Suppressor macrophage treated with lipopolysaccharide for 1 hour (primary cell): Measurements from ENCODE around the gene IP6K1.
"Not testable (repeated sequence)": the region's sequence is repeated elsewhere in the genome, so short reads cannot be mapped to it uniquely, and the experiment has no call there.

ENCODE experiments used
- DNase-seq, 3 donors: peaks; one replicate each; pipeline ENCODE4 v3.0.0-alpha.2; 2020 to 2022

Gene IP6K1

DNA sequence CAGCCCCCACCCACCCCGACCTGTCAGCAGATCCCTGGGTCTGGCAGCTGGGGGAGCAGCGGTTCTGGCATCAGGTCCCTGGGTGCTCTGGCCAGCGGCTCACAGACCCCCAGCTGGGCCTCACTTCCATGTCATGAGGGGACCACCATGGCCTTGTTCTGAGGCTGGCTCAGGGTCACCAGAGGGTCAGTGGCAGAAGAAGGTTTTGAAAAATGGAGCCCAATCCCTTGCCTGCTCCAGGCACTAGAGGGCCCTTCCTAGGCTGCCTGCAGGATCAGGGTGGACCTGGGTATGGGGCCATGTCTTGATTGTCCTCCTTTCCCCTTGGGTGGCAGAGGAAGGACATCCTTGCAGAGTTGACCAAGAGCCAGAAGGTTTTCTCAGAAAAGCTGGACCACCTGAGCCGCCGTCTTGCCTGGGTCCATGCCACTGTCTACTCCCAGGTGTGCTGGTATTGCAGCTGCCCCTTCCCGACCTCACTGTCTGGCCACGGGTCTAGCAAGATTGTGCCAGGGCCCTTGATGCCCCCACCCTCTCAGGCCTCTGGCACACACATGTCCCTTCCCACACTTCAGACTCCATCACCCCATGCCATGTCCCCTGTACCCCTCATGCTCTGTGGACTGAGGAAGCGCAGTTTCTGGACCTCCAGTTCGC lies 79.8 kb downstream of the IP6K1 start:
- DNase-seq: no peak

DNA sequence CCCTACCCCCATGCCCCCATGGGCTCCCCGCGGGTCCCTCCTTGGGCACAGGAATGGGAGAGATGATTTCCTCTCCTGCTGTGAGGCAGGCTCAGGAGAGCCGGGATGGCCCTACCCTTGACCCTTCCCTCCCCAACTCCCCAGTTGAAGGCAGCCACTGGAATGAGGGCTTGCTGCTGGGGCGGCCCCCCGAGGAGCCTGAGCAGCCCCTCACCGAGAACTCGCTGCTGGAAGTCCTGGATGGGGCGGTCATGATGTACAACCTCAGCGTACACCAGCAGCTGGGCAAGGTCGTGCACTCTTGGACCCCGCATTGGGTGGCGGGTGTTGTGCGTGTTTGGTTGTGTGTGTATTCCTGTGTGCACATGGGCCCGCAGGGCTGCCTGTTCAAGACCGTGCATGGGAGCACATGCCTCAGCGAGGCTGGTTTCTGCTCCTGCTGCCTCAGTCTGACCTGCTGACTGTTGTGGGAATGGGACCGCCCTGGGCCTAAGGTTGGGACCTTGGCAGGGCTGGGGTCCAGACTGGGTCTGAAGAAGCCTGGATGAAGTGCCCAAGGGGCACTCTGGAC lies 80.9 kb downstream of the IP6K1 start:
- DNase-seq: no peak

DNA sequence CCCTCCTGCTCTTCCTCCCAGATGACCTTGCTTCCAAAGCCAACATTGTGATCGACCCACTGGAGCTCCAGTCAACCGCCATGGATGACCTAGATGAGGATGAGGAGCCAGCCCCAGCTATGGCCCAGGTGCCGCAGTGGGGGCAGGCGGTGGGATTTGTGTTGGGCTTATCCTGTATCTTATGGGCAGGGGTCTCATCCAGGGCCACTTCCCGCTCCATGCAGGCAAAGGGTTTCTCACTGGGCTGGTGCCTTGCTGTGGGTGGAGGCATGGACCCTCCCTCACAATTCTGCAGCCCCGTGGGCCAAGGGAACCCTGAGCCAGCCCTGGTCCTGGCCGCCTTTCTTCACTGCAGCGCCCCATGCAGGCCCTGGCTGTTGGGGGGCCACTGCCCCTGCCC lies 81.7 kb downstream of the IP6K1 start:
- DNase-seq: no peak

DNA sequence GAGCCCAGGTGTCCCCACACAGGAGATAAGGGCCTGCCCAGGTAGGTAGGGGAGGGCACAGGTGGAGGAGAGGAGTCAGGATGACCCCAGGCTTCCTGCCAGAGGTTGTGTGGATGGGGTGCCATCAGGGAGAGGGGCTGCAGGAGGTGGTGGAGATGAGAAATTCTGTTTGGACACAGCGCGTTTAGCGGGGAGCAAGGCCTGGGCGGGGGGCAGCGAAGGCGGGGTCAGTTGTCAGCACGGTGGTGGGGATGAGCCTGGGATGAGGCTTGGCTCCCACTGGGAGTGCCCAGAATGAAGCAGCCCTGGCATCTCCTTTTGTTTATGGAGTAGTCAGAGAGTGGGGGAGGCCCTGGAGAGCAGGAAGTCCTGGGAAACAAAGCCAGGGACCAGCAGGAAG lies 82.4 kb downstream of the IP6K1 start:
- no peak for DNase-seq

DNA sequence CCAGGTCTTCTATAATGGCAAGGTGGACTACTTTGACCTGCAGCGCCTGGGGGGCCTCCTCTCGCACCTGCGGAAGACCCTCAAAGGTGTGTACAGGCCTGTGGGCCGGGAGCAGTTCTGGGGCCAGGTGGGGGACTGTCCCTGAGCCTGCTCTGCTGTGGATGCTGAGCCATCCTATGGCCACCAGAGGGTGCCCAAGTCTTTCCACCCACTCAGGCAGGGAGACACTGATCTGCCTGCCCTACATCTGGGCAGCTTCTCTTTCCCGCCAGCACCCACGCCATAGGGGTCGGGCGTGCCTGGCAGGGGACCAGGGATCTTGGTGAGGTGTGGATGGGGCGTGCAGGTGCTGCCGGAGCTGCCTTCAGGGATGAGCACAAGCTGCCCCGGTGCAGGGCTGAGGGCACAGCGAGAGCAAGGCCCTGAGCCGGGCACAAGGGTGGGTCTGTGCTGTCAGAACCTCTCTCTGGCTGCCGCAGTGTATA lies 82.9 kb downstream of the IP6K1 start:
- peak; percentile 77 to 82 (median 79) for DNase-seq

DNA sequence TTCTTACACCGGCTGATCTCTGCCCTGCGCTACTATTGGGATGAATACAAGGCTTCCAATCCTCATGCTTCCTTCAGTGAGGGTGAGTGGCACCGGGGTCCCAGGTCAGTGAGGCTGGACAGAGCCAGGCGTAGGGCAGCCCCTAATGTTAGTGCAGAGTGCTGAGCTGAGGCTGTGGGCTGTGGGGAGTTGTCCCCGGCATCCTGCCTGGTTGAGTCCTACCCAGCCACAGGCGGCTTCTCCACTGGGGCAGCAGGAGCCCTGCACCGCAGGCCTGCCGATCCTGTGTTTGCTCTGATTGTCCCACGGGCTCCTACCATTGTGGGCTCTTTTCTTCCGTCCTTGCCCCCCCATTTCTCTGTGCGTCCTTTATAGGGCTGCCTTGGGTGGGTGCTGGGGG lies 83.7 kb downstream of the IP6K1 start:
- DNase-seq: no peak

DNA sequence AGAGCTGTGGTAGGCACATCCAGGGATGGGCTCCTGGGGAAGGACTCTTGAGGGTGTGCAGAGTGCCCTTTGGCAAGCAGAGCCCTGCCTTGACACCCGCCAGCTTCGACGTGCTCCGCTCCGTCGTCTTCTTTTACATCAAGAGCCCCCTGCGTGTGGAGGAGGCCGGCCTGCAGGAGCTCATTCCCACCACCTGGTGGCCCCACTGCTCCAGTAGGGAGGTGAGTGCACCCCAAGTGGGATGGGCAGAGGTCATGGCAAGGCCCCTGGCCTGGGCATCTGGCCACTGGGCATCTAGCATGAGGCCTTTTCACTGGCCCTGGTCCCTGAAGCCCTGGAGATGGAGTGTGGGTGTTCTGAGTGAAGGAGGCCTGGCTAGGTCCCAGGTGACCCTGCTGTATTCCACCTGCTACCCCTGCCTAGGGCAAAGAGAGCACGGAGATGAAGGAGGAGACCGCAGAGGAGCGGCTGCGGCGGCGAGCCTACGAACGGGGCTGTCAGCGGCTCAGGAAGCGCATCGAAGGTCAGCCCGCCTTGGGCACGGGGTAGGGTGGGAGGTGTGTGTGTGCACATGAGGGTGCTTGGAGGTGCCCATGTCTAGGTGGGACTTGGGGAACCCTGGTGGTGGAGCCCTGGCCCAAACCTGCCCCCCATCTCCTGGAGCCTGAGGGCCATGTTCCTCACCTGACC lies 84.8 kb downstream of the IP6K1 start:
- peak in 1 of 3 donors; percentile 31 for DNase-seq

DNA sequence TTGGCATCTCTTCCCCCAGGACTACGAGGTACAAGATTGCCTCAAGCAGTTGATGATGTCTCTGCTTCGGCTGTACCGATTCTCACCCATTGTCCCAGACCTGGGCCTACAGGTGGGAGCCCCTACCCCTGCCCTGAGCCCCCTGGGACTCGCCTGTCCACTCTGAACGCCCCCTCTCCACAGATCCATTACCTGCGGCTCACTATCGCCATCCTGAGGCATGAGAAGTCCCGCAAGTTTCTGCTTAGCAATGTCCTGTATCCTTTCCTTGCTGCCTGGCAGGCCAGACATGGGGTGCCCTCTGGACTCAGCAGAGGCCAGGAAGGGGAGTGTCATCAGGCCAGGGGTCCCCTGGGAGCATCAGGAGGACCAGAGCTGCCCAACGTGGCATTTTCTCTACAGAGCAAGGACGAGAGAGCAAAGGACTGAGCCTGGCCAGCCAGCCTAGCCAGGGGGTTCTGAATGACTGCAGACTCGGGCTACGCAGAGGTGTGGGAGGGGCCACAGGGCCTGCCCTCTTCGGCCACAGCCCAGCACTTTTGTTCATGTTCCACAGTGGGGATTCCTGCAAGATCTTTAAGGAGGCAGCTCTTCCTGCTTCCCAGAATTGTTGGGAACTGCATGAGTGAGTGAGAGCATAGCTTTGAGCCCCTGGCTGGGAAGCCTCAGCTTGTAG lies 85.8 kb downstream of the IP6K1 start:
- DNase-seq: no peak

DNA sequence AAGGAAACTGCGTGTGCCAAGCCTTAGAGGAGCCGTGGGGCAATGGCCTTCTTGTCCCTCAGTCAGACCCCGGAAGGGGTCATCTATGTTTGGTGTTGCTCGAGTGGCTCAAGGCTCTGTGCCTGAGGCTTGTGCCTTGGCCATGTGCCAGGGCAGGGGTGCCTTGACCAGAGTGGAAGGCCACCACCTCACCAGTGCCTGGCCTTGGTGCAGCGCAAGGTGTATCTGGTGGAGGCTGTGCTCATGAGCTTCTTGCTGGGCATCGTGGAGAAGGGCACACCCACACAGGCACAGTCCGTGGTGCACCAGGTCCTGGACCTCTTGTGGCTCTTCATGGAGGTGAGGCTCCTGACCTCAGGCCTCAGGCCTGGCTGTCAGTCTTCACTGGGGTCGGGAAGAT lies 86.3 kb downstream of the IP6K1 start:
- DNase-seq: no peak

DNA sequence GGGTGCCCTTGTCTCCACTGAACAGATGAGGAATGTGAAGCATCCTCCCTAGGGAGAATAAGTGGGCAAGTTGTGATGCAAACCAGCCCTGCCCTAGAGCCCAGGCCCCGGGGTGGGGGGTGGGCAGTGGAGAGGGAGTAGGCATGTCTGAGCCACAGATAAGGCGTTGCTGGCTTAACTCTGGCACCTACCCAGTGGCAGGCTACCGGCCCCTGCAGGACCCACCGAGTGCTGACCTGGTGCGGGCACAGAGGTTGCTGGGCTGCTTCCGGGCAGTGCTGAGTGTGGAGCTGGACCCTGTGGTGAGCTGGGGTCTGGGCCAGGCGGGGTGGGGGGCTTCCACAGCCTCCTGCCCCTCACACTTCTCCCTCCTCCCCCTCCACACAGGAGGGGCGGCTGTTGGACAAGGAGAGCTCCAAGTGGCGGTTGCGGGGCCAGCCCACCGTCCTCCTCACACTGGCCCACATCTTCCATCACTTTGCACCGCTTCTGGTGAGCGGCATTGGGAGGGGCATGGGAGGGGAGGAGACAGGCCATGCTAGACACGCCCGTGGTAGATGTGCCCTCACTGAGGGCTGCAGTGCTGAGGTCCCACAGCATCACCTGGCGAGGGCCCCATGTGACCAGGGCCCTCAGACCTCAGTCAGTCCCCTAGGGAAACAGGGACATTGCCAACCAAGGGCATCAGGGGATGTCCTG lies 86.9 kb downstream of the IP6K1 start:
- no peak for DNase-seq

DNA sequence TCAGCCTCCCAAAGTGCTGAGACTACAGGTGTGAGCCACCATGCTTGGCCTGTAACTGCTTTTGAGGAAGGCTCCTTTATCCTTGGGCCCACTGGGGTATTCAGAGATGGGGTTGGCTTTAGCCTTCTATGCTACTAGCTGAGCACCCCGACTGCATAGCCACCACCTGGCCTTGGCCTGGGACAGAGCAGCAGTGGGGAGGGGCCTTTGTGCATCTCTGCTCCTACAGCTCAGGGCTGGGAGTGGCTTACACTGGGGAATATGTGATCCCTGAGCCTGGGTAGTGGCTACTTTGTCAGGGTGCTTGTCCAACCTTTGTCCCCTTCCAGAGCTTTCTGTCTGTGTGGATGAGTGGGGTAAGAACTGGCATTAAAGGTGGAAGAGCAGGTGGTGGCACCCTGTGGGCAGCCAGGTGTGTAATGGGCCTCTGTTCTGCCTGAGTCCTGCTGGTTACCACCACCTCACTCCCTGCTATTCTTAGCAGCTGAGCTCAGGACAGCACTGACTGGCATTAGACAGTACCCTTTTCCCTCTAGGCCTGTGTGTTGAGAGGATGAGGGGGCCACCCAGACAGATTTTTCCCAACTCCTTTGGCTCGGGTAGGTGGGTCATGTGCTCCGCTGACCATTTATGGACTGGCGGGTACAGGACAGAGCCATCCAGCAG lies 90.9 kb downstream of the IP6K1 start:
- not testable (repeated sequence) for DNase-seq

DNA sequence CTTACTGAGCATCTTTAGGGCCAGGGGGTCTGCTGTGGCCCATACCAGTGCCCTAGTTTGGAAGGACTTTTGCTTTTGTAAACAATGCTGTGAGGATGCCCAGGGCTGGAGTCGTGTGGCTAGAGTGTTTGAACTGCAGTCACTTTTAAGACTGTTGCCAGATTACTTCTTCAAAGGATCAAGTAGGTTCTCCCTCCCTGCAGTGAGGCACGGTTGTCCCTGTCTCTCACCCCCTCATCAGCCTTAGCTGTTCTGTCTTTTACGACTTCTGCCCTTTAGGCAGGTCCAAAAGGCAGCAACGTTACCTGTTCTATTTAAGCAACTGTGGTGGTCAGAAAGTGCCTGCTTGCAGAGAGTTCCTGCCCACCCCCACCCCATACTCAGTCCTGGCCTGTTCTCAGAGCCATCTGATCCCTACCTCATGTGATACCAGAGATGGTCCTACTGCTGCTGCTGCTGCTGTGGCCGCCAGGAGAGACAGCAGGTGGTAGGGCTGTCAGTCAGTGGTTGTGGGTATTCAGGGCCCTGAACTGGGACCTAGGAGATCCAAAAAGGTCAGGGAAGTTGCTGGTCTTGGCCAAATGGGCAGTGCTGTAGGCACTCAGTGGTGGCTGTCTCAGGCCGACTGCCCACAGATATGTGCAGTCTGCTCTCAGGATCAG lies 91.8 kb downstream of the IP6K1 start:
- not testable (repeated sequence) for DNase-seq

DNA sequence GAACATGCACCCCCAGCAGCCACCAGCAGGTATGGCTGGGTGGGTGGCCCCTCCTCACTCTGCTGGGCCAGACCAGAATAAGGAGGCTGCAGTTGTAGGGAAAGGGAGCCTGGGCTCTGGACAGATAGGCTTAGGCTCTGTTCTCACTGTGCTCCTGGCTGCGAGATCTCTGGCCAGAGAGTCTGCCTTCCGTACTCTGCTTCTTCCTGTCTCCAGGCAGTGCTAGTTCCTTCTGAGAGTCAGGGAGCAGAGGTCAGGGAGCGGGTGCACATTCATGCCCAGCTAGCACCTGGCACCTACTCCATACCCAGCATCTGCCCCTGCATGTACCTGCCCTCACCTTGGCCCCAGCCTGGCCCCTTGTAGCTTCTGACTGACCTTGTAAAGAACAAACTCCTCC lies 94.9 kb downstream of the IP6K1 start:
- DNase-seq: not testable (repeated sequence)

DNA sequence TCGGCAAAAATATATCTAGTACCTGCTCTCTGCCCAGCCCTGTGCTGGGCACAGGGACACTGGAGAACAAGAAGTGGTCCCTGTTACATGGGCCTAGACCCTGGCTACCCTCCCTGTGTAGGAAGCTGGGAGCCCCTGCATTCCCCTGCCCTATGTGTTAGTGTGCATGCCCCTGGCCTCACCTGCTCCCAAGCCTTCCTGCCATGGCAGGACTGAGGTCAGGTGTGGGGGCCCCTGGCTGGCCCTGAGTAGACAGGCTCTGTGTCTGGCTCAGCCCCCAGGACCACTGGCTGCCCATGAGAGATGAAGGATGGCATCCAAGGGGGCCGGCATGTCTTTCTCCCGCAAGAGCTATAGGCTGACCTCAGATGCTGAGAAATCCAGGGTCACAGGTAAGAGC lies 95.5 kb downstream of the IP6K1 start:
- DNase-seq: not testable (repeated sequence)

DNA sequence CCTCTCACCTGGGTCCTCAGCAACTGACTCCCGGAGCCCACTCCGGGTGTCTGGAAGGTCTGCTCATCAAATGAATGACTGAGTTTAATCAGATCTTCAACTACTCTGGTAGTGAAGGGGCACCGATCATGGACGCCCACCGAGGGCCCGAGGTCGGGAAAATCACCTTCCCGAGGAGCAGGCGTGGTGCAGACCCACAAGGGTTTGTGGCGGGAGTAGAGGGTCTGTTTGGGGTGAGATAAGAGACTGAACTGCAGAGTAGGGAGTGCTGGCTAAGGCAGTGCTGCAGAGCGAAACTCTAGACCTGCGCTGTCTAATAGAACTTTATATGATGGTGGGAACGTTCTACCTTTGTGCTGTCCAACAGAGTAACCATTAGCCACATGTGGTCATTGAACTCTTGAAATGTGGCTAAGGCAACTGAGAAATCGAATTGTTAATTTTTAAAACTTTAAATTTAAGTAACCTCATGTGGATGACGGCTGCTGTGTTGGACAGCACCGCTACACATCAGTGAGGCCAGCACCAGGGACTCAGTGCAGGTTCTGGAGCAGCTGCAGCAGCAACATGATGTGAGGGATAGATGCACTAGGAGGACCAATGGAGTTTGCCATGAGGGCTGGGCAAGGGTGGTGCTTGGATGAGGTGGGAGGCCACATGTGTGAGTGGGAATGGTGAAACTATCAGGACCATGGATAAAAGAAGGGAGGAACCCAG lies 96.3 kb downstream of the IP6K1 start:
- not testable (repeated sequence) for DNase-seq

DNA sequence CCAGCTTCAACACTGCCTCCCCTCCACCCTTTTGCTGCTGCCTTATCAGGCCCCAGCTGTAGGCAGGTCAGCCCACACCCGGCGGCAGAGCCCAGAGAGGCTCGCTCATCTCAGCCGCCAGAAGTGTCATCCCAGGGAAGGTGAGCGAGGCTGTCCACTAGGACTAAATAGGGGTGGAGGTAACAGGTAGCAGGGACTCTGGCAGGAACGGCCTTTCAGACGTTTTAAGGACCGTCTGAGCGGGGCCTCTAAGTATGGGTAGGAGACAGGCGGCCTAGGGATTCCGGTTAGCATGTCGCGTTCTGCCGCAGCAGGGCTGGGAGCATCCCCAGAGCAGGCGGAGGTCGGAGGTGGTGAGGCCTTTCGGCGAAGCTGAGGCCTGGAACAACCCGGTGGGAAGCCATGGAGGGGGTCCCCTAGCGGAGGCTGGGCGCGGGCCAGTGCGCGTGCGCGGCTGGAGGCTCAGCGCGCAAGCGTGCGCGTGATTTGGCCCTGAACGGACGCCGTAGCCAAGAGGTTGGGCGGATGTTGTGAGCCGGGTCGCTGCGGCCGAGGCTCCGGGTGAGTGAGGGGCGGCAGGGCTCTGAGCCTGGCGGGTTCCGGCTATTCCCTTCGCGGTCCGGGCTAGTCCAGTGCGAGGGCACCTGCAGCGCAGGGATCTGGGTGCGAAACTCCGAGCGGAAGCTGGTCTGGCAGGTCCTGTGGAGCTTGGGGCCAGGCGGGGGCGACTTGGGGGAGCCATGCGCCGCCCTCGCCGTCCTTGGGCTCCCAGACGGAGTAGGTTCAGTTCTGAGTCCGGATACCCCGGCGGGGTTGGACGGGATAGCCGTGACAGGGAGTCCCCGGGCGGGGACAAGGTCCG lies 97.1 kb downstream of the IP6K1 start, which contains the start of the genes MST1 and RNF123:
TSS of gene MST1 (minus strand) at position 429 of the 862 bp plus-strand sequence. CDS start 783 bp downstream, outside the sequence.
TSS of gene RNF123 (plus strand) at position 512 of the 862 bp plus-strand sequence. CDS start 1,609 bp downstream, outside the sequence.
- peak; percentile 94 to 97 (median 96) for DNase-seq

DNA sequence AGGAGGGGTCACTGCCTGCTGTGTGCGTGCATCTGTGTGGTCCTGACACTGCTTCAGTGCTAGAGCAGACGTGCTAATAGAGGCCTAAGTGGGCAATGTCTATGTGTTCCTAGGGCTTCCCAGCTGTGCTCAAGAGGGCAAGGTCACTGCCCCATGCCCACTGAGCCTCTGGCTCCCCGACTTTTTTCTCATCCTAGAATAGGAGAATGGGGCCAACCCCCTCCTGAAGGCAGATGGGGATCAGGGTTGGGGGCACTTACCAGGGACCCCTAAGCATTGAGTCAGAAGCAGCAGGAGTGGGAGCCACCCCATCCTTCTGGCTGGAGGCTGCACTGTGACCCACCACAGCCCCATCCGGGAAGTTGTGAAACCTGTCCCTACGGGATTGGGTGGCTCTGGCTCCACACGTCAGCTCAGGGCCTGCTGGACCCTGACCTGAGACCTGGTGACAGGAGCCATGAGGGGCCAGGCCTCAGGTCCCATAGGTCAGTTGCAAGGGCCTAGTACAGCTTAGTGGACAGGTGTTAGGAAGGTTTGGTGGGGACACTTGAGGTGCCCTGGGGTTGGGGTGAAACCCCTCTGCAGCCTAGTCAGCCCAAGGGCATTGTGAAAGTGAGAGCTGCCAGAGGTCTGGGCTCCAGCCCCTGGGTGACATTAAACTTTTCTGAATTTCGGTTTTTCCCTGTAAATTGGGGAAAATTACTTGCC lies 97.8 kb downstream of the IP6K1 start:
- not testable (repeated sequence) for DNase-seq

DNA sequence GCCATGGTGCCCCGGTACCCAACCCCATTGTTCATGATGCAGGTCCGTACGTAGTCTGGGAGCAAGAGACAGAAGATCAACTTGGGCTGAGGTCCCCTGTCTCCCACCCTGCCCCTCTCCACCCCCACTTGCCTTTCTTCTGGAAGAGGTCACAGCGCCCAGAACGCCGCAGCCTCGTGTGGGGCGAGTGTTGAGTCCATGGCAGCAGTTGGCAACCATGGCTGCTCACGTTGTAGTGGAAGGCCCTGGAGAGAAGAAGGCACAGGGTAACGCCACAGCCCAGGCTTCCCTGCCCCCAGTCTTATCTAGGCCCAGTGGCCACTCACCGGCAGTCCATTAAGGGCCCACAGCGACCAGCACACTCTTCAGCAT lies 98.9 kb downstream of the IP6K1 start:
- DNase-seq: not testable (repeated sequence)

DNA sequence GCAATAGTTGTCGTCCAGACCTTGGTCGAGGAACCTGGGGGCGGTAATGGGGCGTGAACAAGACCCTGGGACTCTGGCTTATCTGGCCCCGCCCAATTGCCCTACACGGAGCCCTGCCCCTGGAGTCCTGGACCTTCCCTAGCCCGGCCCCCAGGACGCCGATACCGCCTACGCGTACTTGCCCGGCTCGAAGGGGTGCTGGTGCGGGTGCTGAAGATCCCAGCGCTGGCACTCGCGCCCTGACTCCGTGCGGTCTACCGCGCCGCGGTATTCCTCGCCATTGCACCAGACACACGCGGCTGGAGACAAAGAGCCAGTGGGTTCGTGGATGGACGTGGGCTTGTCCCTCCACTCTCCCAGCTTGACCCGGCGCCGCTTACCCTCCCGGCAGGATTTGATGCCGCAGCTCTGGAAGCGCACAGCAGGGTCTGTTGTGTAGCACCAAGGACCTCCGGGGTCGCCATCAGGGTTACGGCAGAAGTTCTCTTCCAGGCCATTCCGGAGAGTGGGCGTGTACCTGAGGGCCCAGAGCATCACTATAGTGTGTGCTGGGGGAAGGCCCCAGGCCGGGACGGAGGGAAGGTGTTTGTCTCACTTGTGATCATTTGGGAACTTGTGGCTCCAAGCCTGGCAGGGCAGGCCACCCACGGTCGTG lies 99.4 kb downstream of the IP6K1 start:
- DNase-seq: peak; percentile 64 to 80 (median 64)
